Panc1 (cell line): ENCODE results near the gene MATCAP1.

ENCODE experiments used
- CTCF ChIP-seq: fragments of 450-650 bp; IDR thresholded peaks from 2 replicates; pipeline ENCODE4 v1.5.1; 2017; ENCODE audit warnings: mild to moderate bottlenecking
- POLR2AphosphoS5 ChIP-seq: IDR thresholded peaks from 2 replicates; pipeline ENCODE4 v1.6.1; 2012; ENCODE audit warnings: mild to moderate bottlenecking, low read depth, low read length, moderate library complexity
- REST ChIP-seq, 2 experiments: IDR thresholded peaks; 2 replicates each; pipeline ENCODE4 v1.6.1; 2011 to 2012; ENCODE audit warnings: low read depth in 2 of 2, control low read depth in 1 of 2, low read length in 1 of 2, mild to moderate bottlenecking in 1 of 2, moderate library complexity in 1 of 2; ENCODE audit not compliant: insufficient read depth in 1 of 2

- TF ChIP-seq POLR2AphosphoS5 (0 out of 2 replicates have a peak, but pooled peaks have one; percentile 27), CTCF (no peak), REST (IDR thresholded peaks at IDR 0.05; ENCODE audit: insufficient read depth in 1 of 2, low read depth in 2 of 2, low read length in 1 of 2) (no peak)
These were observed 7.1 kb downstream of the MATCAP1 start for GRCh38 chr16:67176662-67177061.
